Activated B cell treated with CpG ODN at 0.5 μM for 24 hours (primary cell): ENCODE results near the gene OR2A12. TPM values are rescaled to one million over a fixed set of nuclear protein-coding genes. Genes with fewer than 3 reads are reported as not detected.
"Not testable (repeated sequence)": the region's sequence is repeated elsewhere in the genome, so short reads cannot be mapped to it uniquely, and the experiment has no call there.

Experiments
- ATAC-seq: fragments of 200-7000 bp; cut with Tn5 transposase; one replicate; pipeline ENCODE4 v1.10.0; 2021; ENCODE audit warnings: low read depth, mild to moderate bottlenecking, moderate library complexity
- CTCF ChIA-PET: fragments of 350-600 bp; sonication (Branson Sonifier 250); formaldehyde crosslinking; loops from one replicate; lab custom pipeline; 2021; ENCODE audit warnings: antibody characterized with exemption; lab: Charles Lee
- POLR2A ChIA-PET: fragments of 350-600 bp; sonication (Branson Sonifier 250); formaldehyde crosslinking; loops from one replicate; lab custom pipeline; 2021; ENCODE audit warnings: antibody characterized with exemption; lab: Charles Lee
- DNase-seq: peaks from one replicate; pipeline ENCODE4 v3.0.0; 2022
- H3K27ac Mint-ChIP-seq: one replicate; pipeline ENCODE4 v1.8.0; 2020; ENCODE audit warnings: mixed read lengths
- H3K27me3 Mint-ChIP-seq: one replicate; pipeline ENCODE4 v1.8.0; 2021; ENCODE audit warnings: mixed read lengths
- H3K36me3 Mint-ChIP-seq: one replicate; pipeline ENCODE4 v1.8.0; 2021; ENCODE audit warnings: low read depth, mixed read lengths
- H3K4me1 Mint-ChIP-seq: one replicate; pipeline ENCODE4 v1.8.0; 2021; ENCODE audit warnings: mixed read lengths
- H3K4me3 Mint-ChIP-seq: one replicate; pipeline ENCODE4 v1.8.0; 2020; ENCODE audit warnings: mild to moderate bottlenecking, mixed read lengths
- H3K9me3 Mint-ChIP-seq: one replicate; pipeline ENCODE4 v1.8.0; 2020; ENCODE audit warnings: mixed read lengths
- intact Hi-C: fragments of 100-400 bp; cut with micrococcal nuclease; formaldehyde crosslinking; loops from one replicate; pipeline ENCODE4 v1.15.1; 2024
- total RNA-seq: library from RNA; stranded (reverse); gene quantifications from 2 replicates; pipeline ENCODE4 v1.2.3, GENCODE V29; 2022
- TF ChIP-seq, protein P1 (sequence below): fragments of 200-600 bp; IDR thresholded peaks from one replicate; pipeline ENCODE4 v1.8.0; 2022; ENCODE audit warnings: antibody characterized with exemption, mild to moderate bottlenecking

Gene OR2A12
- total RNA-seq, 1 donor from 2014 or later: not detected

DNA sequence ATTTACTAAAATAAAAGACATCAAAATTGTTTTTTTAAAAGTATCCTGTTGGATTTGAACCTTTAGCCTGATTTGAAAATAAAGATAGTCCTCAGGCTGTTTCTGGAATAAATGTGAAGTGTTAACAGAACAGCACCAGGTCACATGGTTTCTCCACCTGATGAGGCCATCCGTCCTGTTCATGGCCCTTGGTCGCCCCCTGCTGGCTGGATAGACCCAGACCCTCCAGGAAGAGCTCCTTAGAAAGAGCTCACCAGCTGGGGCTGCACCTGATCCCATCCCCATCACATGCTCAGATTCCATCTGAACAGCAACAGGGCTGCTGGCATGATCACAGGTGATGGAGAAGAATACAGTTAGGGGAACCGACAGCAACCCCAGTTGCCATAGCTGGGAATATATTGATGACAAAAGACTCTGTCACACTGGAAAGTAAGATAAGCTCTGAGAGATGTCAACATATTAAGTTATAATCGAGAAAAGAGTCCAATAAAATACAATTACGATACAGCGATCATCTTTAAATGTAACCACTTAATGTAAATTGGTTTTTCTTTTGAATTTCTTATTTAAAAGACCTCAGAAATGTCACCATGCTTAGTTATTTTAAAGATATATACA, 41.7 kb downstream of the OR2A12 start:
- Mint-ChIP-seq H3K36me3 (no peaks in the 10 kb centered on the region), H3K27me3 (no peaks in the 10 kb centered on the region), H3K9me3 (no peaks in the 10 kb centered on the region), H3K4me3 (no peak overlapping the region), H3K4me1 (no peaks in the 10 kb centered on the region), H3K27ac (no peak overlapping the region)
- DNase-seq (peak; percentile 75), ATAC-seq (peak; percentile 100)
- intact Hi-C loops: loop anchor here (1.0 kb wide), 3 partner anchors 227 to 712 kb away; no protein-coding TSS in a partner anchor
- TF ChIP-seq, protein P1, sequence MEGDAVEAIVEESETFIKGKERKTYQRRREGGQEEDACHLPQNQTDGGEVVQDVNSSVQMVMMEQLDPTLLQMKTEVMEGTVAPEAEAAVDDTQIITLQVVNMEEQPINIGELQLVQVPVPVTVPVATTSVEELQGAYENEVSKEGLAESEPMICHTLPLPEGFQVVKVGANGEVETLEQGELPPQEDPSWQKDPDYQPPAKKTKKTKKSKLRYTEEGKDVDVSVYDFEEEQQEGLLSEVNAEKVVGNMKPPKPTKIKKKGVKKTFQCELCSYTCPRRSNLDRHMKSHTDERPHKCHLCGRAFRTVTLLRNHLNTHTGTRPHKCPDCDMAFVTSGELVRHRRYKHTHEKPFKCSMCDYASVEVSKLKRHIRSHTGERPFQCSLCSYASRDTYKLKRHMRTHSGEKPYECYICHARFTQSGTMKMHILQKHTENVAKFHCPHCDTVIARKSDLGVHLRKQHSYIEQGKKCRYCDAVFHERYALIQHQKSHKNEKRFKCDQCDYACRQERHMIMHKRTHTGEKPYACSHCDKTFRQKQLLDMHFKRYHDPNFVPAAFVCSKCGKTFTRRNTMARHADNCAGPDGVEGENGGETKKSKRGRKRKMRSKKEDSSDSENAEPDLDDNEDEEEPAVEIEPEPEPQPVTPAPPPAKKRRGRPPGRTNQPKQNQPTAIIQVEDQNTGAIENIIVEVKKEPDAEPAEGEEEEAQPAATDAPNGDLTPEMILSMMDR: peak; percentile 84
- POLR2A ChIA-PET: interaction anchor here (1.1 kb wide), 1 partner anchor 226 kb away, joined by 3 read pairs; the partner anchor contains the start of gene TCAF1
- CTCF ChIA-PET: interaction anchor here (0.6 to 1.5 kb wide), 16 partner anchors 9 to 889 kb away, joined by 3 to 7 read pairs (median 4); partner anchors contain the start of gene TCAF1

DNA sequence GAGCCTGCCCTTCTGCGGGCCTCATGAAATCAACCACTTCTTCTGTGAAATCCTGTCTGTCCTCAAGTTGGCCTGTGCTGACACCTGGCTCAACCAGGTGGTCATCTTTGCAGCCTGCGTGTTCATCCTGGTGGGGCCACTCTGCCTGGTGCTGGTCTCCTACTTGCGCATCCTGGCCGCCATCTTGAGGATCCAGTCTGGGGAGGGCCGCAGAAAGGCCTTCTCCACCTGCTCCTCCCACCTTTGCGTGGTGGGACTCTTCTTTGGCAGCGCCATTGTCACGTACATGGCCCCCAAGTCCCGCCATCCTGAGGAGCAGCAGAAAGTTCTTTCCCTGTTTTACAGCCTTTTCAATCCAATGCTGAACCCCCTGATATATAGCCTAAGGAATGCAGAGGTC, 43.5 kb downstream of the OR2A12 start:
- H3K36me3 Mint-ChIP-seq, DNase-seq, CTCF ChIA-PET, H3K27ac Mint-ChIP-seq, H3K9me3 Mint-ChIP-seq, H3K27me3 Mint-ChIP-seq, H3K4me1 Mint-ChIP-seq, POLR2A ChIA-PET, ATAC-seq, H3K4me3 Mint-ChIP-seq, intact Hi-C loops: not testable (repeated sequence)

DNA sequence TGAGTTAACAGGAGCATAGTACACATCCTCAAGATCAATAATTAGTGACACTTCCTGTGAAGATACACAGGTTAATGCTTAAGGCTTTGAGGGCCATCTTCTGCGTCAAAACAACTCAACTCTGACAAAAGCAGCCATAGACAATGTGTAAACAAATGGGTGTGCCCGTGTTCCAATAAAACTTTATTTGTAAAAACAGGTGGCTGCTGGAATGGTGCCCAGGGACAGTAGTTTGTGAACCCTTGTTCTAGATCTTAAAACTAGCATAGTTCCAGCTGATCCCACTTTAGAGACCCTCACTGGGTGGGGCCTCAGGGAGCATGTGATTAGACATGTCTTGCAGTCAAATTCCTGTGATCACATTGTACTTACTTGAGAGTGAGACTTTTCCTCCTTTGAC, 44.7 kb downstream of the OR2A12 start:
- CTCF ChIA-PET: no interaction called here

DNA sequence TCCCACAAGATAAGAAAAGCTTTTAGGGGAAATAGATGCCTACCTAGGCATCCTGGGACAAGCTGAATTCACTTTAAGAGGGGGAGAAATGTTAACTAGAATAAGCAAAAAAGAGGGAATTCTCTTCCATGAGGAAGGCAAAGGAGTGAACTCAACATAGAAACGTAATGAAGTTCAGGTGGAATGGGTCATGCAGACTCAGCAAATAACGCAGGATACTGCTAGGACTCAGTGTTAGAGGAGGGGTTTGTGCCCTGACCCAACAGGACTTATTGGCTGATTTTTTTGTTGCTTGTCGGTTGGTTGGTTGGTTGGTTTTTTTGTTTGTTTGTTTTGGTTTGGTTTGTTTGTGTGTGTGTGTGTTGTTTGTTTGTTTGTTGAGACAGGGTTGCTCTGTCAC, 46.2 kb downstream of the OR2A12 start:
- no peaks in the 10 kb centered on the region for H3K27me3 Mint-ChIP-seq

More for the DNA sequence above, 44.7 kb downstream of the OR2A12 start:
- no peak for DNase-seq
- Mint-ChIP-seq H3K27ac (no peak overlapping the region), H3K9me3 (no peaks in the 10 kb centered on the region), H3K36me3 (no peaks in the 10 kb centered on the region), H3K27me3 (no peaks in the 10 kb centered on the region), H3K4me3 (no peak overlapping the region), H3K4me1 (no peaks in the 10 kb centered on the region)
- TF ChIP-seq, protein P1: no peak
- intact Hi-C loops: no loop called here
- POLR2A ChIA-PET: no interaction called here
- no peak for ATAC-seq

DNA sequence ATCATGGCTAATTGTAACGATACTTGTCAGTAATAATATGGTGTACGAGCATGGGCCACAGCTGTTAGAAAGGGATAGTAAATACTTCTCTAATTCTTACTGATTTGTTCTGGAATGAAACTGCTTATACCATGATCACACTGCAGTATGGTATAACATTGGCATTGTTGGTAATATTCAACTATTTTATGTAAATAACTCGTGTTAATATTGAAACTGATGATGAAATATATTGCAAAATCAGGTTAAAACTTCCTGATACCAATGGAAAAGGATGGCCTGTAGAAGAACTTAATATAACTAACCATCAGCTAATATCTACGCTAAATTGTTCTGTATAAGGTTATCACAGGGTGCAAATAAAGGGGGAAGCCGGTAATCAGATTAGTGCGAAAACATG, 47.2 kb downstream of the OR2A12 start:
- TF ChIP-seq, protein P1: no peak
- Mint-ChIP-seq H3K4me1 (no peaks in the 10 kb centered on the region), H3K27ac (no peak overlapping the region), H3K9me3 (no peaks in the 10 kb centered on the region), H3K27me3 (no peaks in the 10 kb centered on the region), H3K4me3 (no peak overlapping the region), H3K36me3 (no peaks in the 10 kb centered on the region)
- ATAC-seq: no peak
- no peak for DNase-seq
- ChIA-PET CTCF (no interaction called here), POLR2A (no interaction called here)
- intact Hi-C loops: no loop called here

More for the DNA sequence above, 46.2 kb downstream of the OR2A12 start:
- Mint-ChIP-seq H3K9me3 (no peaks in the 10 kb centered on the region), H3K27ac (no peak overlapping the region), H3K4me3 (no peak overlapping the region), H3K4me1 (no peaks in the 10 kb centered on the region), H3K36me3 (no peaks in the 10 kb centered on the region)
- ChIA-PET POLR2A (no interaction called here), CTCF (no interaction called here)
- DNase-seq (no peak), ATAC-seq (no peak)
- TF ChIP-seq, protein P1: no peak
- intact Hi-C loops: no loop called here
